A549 (cell line): Measurements from ENCODE around the gene SND1. TPM values are rescaled to one million over a fixed set of nuclear protein-coding genes. Genes with fewer than 3 reads are reported as not detected.

ENCODE experiments used
- ATAC-seq, 2 experiments: fragments of 200-7000 bp in 1 of 2; fragments of >200 bp in 1 of 2; cut with Nextera tagmentation in 1 of 2; cut with Tn5 transposase in 1 of 2; 3 replicates each; pipeline versions ENCODE4 v1.8.0 to v1.9.1; 2018 to 2020; ENCODE audit warnings: mild to moderate bottlenecking in 1 of 2, moderate library complexity in 1 of 2
- CTCF ChIA-PET: fragments of 300-600 bp; sonication (Branson Sonifier 250); formaldehyde crosslinking; extraction: SDS; loops from one replicate; lab custom pipeline; 2021; ENCODE audit warnings: antibody characterized with exemption, inconsistent platforms; lab: Yijun Ruan, JAX
- POLR2A ChIA-PET: fragments of 350-600 bp; formaldehyde crosslinking; extraction: SDS; loops from one replicate; lab custom pipeline; 2021; ENCODE audit warnings: antibody characterized with exemption, inconsistent platforms; lab: Yijun Ruan, JAX
- DNase-seq, 2 experiments: peaks; one replicate each; pipeline versions ENCODE4 v3.0.0 to v3.0.0-alpha.2; 2011 to 2016; ENCODE audit warnings: low read depth in 1 of 2, low spot score in 1 of 2
- FAIRE-seq: peaks from 2 replicates; lab custom pipeline; 2011; peaks lifted over from hg19 to GRCh38; lab: Jason Lieb, UNC
- H3K27ac ChIP-seq, 2 experiments: fragments of >200 bp; sonication (Bioruptor Twin); formaldehyde crosslinking; 3 replicates each; pipeline ENCODE4 v1.5.1; 2016 to 2017
- H3K4me1 ChIP-seq: fragments of >200 bp; sonication (Bioruptor Twin); formaldehyde crosslinking; 3 replicates; pipeline ENCODE4 v1.6.1; 2016
- H3K4me2 ChIP-seq: fragments of >200 bp; sonication (Bioruptor Twin); formaldehyde crosslinking; 3 replicates; pipeline ENCODE4 v1.6.1; 2016
- H3K4me3 ChIP-seq: fragments of >200 bp; sonication (Bioruptor Twin); formaldehyde crosslinking; 3 replicates; pipeline ENCODE4 v1.5.1; 2016
- H3K9me3 ChIP-seq: fragments of >200 bp; sonication (Bioruptor Twin); formaldehyde crosslinking; 3 replicates; pipeline ENCODE4 v1.6.1; 2016
- ATOH8 ChIP-seq: fragments of 250-450 bp; sonication (Bioruptor Pico); IDR thresholded peaks from 2 replicates; pipeline ENCODE4 v1.5.0; 2020; ENCODE audit warnings: low read depth, mild to moderate bottlenecking, moderate library complexity
- BHLHE40 ChIP-seq: IDR thresholded peaks from 2 replicates; pipeline ENCODE4 v1.6.1; 2012; ENCODE audit warnings: low read depth, low read length, inconsistent platforms
- CBX8 ChIP-seq: fragments of 200-600 bp; sonication (generic); IDR thresholded peaks from 2 replicates; pipeline ENCODE4 v1.6.1; 2016
- E2F6 ChIP-seq: IDR thresholded peaks from 2 replicates; pipeline ENCODE4 v1.6.1; 2012; ENCODE audit warnings: low read depth, borderline replicate concordance
- EHF ChIP-seq: fragments of 250-450 bp; sonication (Bioruptor Pico); IDR thresholded peaks from 2 replicates; pipeline ENCODE4 v1.5.0; 2020; ENCODE audit warnings: mild to moderate bottlenecking
- EHMT2 ChIP-seq: fragments of 200-600 bp; sonication (generic); IDR thresholded peaks from 2 replicates; pipeline ENCODE4 v1.6.1; 2016; ENCODE audit warnings: antibody characterized with exemption, low read depth, mild to moderate bottlenecking, moderate library complexity
- ESRRA ChIP-seq: fragments of 150-350 bp; IDR thresholded peaks from 2 replicates; pipeline ENCODE4 v1.6.1; 2014; ENCODE audit warnings: mild to moderate bottlenecking, low read length, borderline replicate concordance
- FOSL2 ChIP-seq, 2 experiments: fragments of 450-650 bp in 1 of 2; fragments of >200 bp in 1 of 2; sonication (Bioruptor Twin) in 1 of 2; formaldehyde crosslinking; IDR thresholded peaks; 2 replicates each; pipeline versions ENCODE4 v1.5.0 to v1.6.1; 2016 to 2020; ENCODE audit warnings: mild to moderate bottlenecking in 1 of 2, moderate library complexity in 1 of 2
- GATA3 ChIP-seq: IDR thresholded peaks from 2 replicates; pipeline ENCODE4 v1.6.1; 2012; ENCODE audit warnings: borderline replicate concordance
- HES2 ChIP-seq: fragments of >200 bp; sonication (Bioruptor Twin); formaldehyde crosslinking; IDR thresholded peaks from 2 replicates; pipeline ENCODE4 v1.6.1; 2016
- HOXA7 ChIP-seq: fragments of 250-450 bp; sonication (Bioruptor Pico); IDR thresholded peaks from 2 replicates; pipeline ENCODE4 v1.5.0; 2020; ENCODE audit warnings: mild to moderate bottlenecking, moderate library complexity
- HOXB13 ChIP-seq: fragments of 250-450 bp; sonication (Bioruptor Pico); IDR thresholded peaks from 2 replicates; pipeline ENCODE4 v1.5.0; 2020; ENCODE audit warnings: low read depth, mild to moderate bottlenecking, moderate library complexity
- JUNB ChIP-seq: fragments of >200 bp; sonication (Bioruptor Twin); formaldehyde crosslinking; IDR thresholded peaks from 2 replicates; pipeline ENCODE4 v1.6.1; 2016
- KDM1A ChIP-seq: fragments of 200-600 bp; sonication (generic); IDR thresholded peaks from 2 replicates; pipeline ENCODE4 v1.6.1; 2016; ENCODE audit warnings: low read depth, mild to moderate bottlenecking
- MYC ChIP-seq: IDR thresholded peaks from 2 replicates; pipeline ENCODE4 v1.6.1; 2012; ENCODE audit warnings: mild to moderate bottlenecking, inconsistent platforms, low read length, improper control_type of control experiment, borderline replicate concordance
- NFE2L2 ChIP-seq: fragments of 150-350 bp; conservative IDR thresholded peaks from 2 replicates; pipeline ENCODE4 v1.6.1; 2014; ENCODE audit warnings: low read length
- PHF8 ChIP-seq: fragments of 200-600 bp; sonication (generic); IDR thresholded peaks from 2 replicates; pipeline ENCODE4 v1.6.1; 2016; ENCODE audit warnings: low read depth, mild to moderate bottlenecking, antibody characterized with exemption, moderate library complexity, borderline replicate concordance
- RARB ChIP-seq: fragments of 250-450 bp; sonication (Bioruptor Pico); IDR thresholded peaks from 2 replicates; pipeline ENCODE4 v1.8.0; 2021; ENCODE audit warnings: mild to moderate bottlenecking, moderate library complexity
- REST ChIP-seq: fragments of 200-600 bp; sonication (generic); IDR thresholded peaks from 2 replicates; pipeline ENCODE4 v1.6.1; 2016; ENCODE audit warnings: antibody characterized with exemption, mild to moderate bottlenecking, moderate library complexity
- RFX5 ChIP-seq: fragments of 450-650 bp; IDR thresholded peaks from 2 replicates; pipeline ENCODE4 v1.7.1; 2014; ENCODE audit warnings: antibody characterized with exemption, mild to moderate bottlenecking, moderate library complexity
- ZFP36 ChIP-seq: fragments of 450-650 bp; IDR thresholded peaks from 2 replicates; pipeline ENCODE4 v1.6.1; 2014; ENCODE audit warnings: borderline replicate concordance; ENCODE audit not compliant: partially characterized antibody
- ZSCAN20 ChIP-seq: fragments of 250-450 bp; sonication (Bioruptor Pico); IDR thresholded peaks from 2 replicates; pipeline ENCODE4 v1.8.0; 2022; ENCODE audit warnings: mild to moderate bottlenecking, moderate library complexity
- WGBS: methylation state at CpG from one replicate; pipeline ENCODE4 v1.1.6; 2017; ENCODE audit errors: missing lambda C conversion rate; 5-methylcytosine and 5-hydroxymethylcytosine counted together
- polyA plus RNA-seq, 4 experiments: library from polyadenylated mRNA; depleted of rRNA in 3 of 4; stranded (reverse); fragments of >200 nt; fragmentation: RNase III in 1 of 4; extraction: RNeasy Plus Mini Kit Qiagen cat#74134 plus additional on column Dnase treatment in 1 of 4; gene quantifications; 2 replicates in 3 of 4; 3 replicates in 1 of 4; pipeline ENCODE4 v1.2.3, GENCODE V29; 2011 to 2017

Gene SND1
- polyA plus RNA-seq, 2 of the 4 experiments (the other 2 are of a cell fraction), result 102 to 138 TPM

GRCh38 chr7:128091106-128091505 lies 439.1 kb downstream of the SND1 start:
- TF ChIP-seq PHF8, result no peak
- TF ChIP-seq HOXB13, result no peak
- no peak for TF ChIP-seq HOXA7 (CRISPR knock-in tag)
- no peak for TF ChIP-seq GATA3
- TF ChIP-seq JUNB, result no peak
- no peak for TF ChIP-seq RFX5
- no peak for TF ChIP-seq REST
- no peaks in the 10 kb centered on the region for H3K4me1 ChIP-seq
- DNase-seq (no peak), ATAC-seq (no peak), FAIRE-seq (no peak)
- H3K4me2 ChIP-seq, result no peak overlapping the region
- POLR2A ChIA-PET, result no interaction called here
- CTCF ChIA-PET, result interaction anchor here (1.0 to 2.4 kb wide), 2 partner anchors 10 to 45 kb away, joined by 3 to 11 read pairs; no protein-coding TSS in a partner anchor
- 67% methylated on average over 3 of the region's 3 CpGs for WGBS
- no peak overlapping the region for H3K4me3 ChIP-seq
- no peaks in the 10 kb centered on the region for H3K9me3 ChIP-seq
- H3K27ac ChIP-seq, result no peak overlapping the region

GRCh38 chr7:128092221-128092620 lies 440.2 kb downstream of the SND1 start:
- no peak for DNase-seq
- ChIA-PET CTCF (interaction anchor here (0.9 to 2.4 kb wide), 2 partner anchors 44 to 79 kb away, joined by 4 to 11 read pairs; no protein-coding TSS in a partner anchor), POLR2A (no interaction called here)
- Histone ChIP-seq H3K4me3 (no peak overlapping the region), H3K9me3 (no peaks in the 10 kb centered on the region), H3K4me2 (no peak overlapping the region), H3K27ac (no peak overlapping the region), H3K4me1 (no peaks in the 10 kb centered on the region)
- WGBS, result 95% methylated on average over 5 of the region's 5 CpGs
- no peak for ATAC-seq
- FAIRE-seq, result no peak
- TF ChIP-seq ATOH8 (CRISPR knock-in tag) (no peak), EHF (no peak), GATA3 (no peak), E2F6 (no peak), BHLHE40 (no peak), HOXA7 (CRISPR knock-in tag) (no peak), ESRRA (no peak), JUNB (no peak), NFE2L2 (no peak), CBX8 (no peak), EHMT2 (no peak)

GRCh38 chr7:128093614-128094570 lies 441.9 kb downstream of the SND1 start:
- no peaks in the 10 kb centered on the region for H3K4me1 ChIP-seq
- FAIRE-seq, result no peak
- H3K4me2 ChIP-seq, result no peak overlapping the region
- TF ChIP-seq FOSL2 (IDR thresholded peaks at IDR 0.05) (no peak), FOSL2 (CRISPR knock-in tag; IDR thresholded peaks at IDR 0.05) (no peak), REST (no peak), PHF8 (no peak), KDM1A (no peak), ZSCAN20 (CRISPR knock-in tag) (no peak), HOXA7 (CRISPR knock-in tag) (no peak), MYC (no peak), RFX5 (no peak), HES2 (no peak), RARB (CRISPR knock-in tag) (no peak), ZFP36 (no peak)
- TF ChIP-seq, all 56 proteins: peak for 0
- H3K9me3 ChIP-seq, result no peaks in the 10 kb centered on the region
- ATAC-seq (no peak), DNase-seq (no peak)
- H3K27ac ChIP-seq, result no peak overlapping the region
- H3K4me3 ChIP-seq, result no peak overlapping the region
- 93% methylated on average over 14 of the region's 14 CpGs for WGBS
- ChIA-PET CTCF (interaction anchor here (1.2 to 2.4 kb wide), 3 partner anchors 15 to 42 kb away, joined by 3 to 11 read pairs (median 4); no protein-coding TSS in a partner anchor), POLR2A (no interaction called here)
